ENCODE measurements around the gene CLDN10. TPM values are rescaled to one million over a fixed set of nuclear protein-coding genes. Genes with fewer than 3 reads are reported as not detected.
A peak's percentile ranks its signal among the peaks of the same experiment; 100 is the strongest.

Gene CLDN10
- total RNA-seq, 4 donors from 2014 or later, result 1.3 to 9.5 TPM; not detected in 2

DNA sequence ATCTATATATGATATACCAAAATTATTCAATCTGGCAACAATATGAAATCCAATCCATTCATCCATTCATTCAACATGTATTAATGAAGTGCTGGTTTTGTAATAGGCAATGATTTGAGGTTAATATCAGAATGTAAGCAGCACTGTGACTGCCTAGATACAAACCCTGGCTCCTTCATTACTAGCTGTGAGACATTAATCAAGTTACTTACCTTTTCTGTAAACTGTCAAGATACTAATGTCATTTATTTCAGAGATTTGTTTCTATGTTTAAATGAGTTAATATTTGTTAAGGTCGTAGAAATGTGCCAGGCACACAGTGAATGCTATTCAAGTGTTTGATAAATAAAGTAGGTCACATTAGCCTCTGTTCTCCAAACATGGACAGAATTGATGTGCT lies 40.9 kb downstream of the CLDN10 start:
- TF ChIP-seq, protein P1, sequence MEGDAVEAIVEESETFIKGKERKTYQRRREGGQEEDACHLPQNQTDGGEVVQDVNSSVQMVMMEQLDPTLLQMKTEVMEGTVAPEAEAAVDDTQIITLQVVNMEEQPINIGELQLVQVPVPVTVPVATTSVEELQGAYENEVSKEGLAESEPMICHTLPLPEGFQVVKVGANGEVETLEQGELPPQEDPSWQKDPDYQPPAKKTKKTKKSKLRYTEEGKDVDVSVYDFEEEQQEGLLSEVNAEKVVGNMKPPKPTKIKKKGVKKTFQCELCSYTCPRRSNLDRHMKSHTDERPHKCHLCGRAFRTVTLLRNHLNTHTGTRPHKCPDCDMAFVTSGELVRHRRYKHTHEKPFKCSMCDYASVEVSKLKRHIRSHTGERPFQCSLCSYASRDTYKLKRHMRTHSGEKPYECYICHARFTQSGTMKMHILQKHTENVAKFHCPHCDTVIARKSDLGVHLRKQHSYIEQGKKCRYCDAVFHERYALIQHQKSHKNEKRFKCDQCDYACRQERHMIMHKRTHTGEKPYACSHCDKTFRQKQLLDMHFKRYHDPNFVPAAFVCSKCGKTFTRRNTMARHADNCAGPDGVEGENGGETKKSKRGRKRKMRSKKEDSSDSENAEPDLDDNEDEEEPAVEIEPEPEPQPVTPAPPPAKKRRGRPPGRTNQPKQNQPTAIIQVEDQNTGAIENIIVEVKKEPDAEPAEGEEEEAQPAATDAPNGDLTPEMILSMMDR (IDR thresholded peaks at IDR 0.05), result no peak
- Histone ChIP-seq H3K9me3 (no peaks in the 10 kb centered on the region), H3K27me3 (no peaks in the 10 kb centered on the region), H3K4me1 (no peaks in the 10 kb centered on the region), H3K36me3 (peaks cover 0 to 10% (median 0%) of the 10 kb centered on the region in 3 donors), H3K27ac (no peak overlapping the region), H3K4me3 (no peak overlapping the region)
- no peak for DNase-seq
- 61 to 68% methylated on average over 1 of the region's 1 CpG for WGBS, 2 donors
- intact Hi-C loops (cut with DNase I), result no loop called here

DNA sequence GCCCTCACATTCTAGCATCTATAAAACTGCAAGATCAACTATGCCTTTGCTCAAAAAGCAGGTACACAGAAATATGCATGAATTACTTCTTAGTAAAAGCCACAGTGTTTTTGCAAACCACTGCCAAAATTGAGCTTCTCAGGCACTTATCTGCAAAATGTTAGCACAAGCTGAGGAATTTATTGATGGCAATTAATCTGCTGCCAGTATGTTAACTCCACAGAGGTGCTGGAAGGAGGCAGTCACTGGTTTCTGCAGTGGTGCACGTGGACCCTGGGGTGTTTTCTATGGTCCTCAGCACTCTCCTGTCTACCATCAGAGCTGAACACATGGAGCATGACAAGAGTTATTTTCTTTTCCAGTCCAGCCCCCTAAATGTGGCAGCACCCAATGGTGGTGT lies 44.2 kb downstream of the CLDN10 start:
- TF ChIP-seq POLR2A (IDR thresholded peaks at IDR 0.05), result no peak
- TF ChIP-seq, protein P1 (IDR thresholded peaks at IDR 0.05), result no peak
- DNase-seq, result no peak
- H3K36me3 ChIP-seq, result peaks cover 0 to 6% (median 0%) of the 10 kb centered on the region in 3 donors
- H3K4me3 ChIP-seq, result no peak overlapping the region
- H3K9me3 ChIP-seq, result no peaks in the 10 kb centered on the region
- 88 to 100% methylated on average over 1 of the region's 1 CpG for WGBS, 2 donors
- H3K27ac ChIP-seq, result no peak overlapping the region
- no peaks in the 10 kb centered on the region for H3K27me3 ChIP-seq
- intact Hi-C loops (cut with DNase I), result no loop called here
- H3K4me1 ChIP-seq, result no peaks in the 10 kb centered on the region

DNA sequence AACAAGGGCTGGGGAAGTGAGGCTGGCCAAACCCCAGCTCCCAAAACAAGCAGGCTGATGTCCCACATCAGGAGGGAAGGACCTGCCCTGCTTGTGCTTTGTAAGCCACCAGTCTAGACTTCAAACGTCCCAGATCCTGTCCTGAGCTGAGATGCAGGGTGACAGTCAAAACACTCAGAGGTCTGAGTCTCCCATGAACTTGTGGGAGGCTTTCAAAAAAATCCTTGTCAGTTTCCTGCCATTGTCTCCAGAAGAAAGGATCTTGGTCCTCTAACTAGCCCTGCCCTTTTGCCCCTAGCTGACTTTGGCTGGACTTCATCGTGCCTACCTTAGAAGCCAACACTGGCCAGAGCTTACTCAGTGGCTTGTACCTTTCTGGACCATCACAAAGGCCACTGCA lies 48.7 kb downstream of the CLDN10 start:
- no peak for TF ChIP-seq POLR2A (IDR thresholded peaks at IDR 0.05)
- TF ChIP-seq, protein P1 (IDR thresholded peaks at IDR 0.05), result no peak
- DNase-seq, result no peak
- WGBS, 2 donors, result 49 to 89% methylated on average over 1 to 2 of the region's 2 CpGs
- Histone ChIP-seq H3K36me3 (peaks cover 0 to 11% (median 0%) of the 10 kb centered on the region in 3 donors), H3K27me3 (no peaks in the 10 kb centered on the region), H3K9me3 (no peaks in the 10 kb centered on the region), H3K27ac (no peak overlapping the region), H3K4me3 (no peak overlapping the region), H3K4me1 (peaks cover 0 to 13% (median 10%) of the 10 kb centered on the region in 3 donors)
- intact Hi-C loops (cut with DNase I), result no loop called here

DNA sequence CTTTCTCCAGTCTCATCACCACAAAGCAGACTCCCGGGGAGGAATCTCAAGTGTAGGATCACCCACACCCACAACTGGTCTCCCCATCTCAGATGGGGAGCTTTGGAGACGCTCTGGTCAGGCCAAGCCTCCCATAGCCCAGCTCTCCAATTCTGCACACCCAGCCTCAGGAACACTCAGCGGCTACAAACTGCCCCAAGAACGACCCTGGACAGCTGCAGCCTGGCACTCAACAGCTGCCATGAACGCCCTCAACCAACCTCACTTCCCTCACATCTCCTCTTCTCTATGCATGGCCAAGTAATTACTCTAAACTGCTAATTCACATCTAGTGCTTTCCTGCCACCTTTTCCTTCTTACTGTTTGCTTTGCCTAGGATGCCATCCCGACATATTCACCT lies 49.4 kb downstream of the CLDN10 start:
- Histone ChIP-seq H3K36me3 (peaks cover 0 to 11% (median 0%) of the 10 kb centered on the region in 3 donors), H3K9me3 (no peaks in the 10 kb centered on the region), H3K4me1 (peaks cover 0 to 13% (median 10%) of the 10 kb centered on the region in 3 donors), H3K4me3 (no peak overlapping the region), H3K27me3 (no peaks in the 10 kb centered on the region), H3K27ac (no peak overlapping the region)
- TF ChIP-seq, protein P1 (IDR thresholded peaks at IDR 0.05), result no peak
- no peak for TF ChIP-seq POLR2A (IDR thresholded peaks at IDR 0.05)
- intact Hi-C loops (cut with DNase I), result no loop called here
- 87 to 93% methylated on average over 6 of the region's 6 CpGs for WGBS, 2 donors
- DNase-seq, result no peak

DNA sequence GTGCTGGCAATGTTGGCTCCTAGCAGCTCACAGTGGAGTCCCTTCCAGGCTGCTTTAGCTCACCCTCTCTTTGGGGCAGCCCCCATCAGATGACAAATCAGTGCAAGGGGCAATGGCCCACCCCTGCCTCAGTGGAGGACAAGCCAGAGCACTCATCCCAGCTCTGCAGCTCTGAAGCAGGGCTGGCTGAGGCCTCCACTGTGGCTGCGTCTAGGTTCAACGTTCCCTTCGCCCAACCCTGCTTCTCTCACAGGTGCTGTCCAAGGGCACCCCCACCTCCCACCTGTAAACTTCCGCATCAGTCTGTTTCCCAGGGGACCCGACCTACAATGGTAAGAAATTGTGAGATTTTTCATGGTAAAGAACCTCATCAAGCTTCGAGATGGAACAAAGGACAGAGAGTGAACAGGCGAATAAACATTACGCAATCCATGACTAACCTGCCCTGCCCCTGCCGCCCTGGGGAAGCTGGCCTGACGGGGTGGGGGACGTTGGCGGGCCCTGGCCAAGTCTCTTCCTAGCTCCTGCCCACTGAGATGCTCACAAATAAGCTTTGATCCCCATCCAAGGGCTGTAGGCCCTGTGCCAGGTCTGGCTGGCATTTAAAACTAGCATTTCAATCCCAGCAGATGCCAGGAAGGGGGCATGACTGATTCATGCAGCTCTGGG lies 51.5 kb downstream of the CLDN10 start:
- intact Hi-C loops (cut with DNase I), result no loop called here
- Histone ChIP-seq H3K4me1 (peaks cover 0 to 23% (median 10%) of the 10 kb centered on the region in 3 donors), H3K36me3 (peaks cover 0 to 11% (median 0%) of the 10 kb centered on the region in 3 donors), H3K27me3 (no peaks in the 10 kb centered on the region), H3K27ac (peak overlapping the region; percentile 42 to 65 (median 47)), H3K4me3 (no peak overlapping the region), H3K9me3 (no peaks in the 10 kb centered on the region)
- DNase-seq, result no peak
- TF ChIP-seq, protein P1 (IDR thresholded peaks at IDR 0.05), result no peak
- no peak for TF ChIP-seq POLR2A (IDR thresholded peaks at IDR 0.05)
- 34 to 63% methylated on average over 9 to 11 of the region's 12 CpGs for WGBS, 2 donors

All from esophagus squamous epithelium (tissue), 5 donors.